Liver (tissue), 9 donors: ENCODE measurements around the gene GALNT9. TPM values are rescaled to one million over a fixed set of nuclear protein-coding genes. Genes with fewer than 3 reads are reported as not detected.

Experiments used
- DNase-seq: peaks from one replicate; pipeline ENCODE4 v3.0.0-alpha.2; 2017; ENCODE audit warnings: low spot score
- H3K27ac ChIP-seq, 2 donors: one replicate each; pipeline ENCODE4 v1.7.0; 2013; ENCODE audit warnings: inconsistent platforms in 2 of 2, low read length in 2 of 2, control low read depth in 1 of 2, low read depth in 1 of 2, mild to moderate bottlenecking in 1 of 2
- H3K27me3 ChIP-seq, 4 donors: one replicate each; pipeline versions ENCODE4 v1.6.1 to v1.7.0; 2013; ENCODE audit warnings: low read length in 3 of 4, inconsistent platforms in 1 of 4, mild to moderate bottlenecking in 1 of 4, moderate library complexity in 1 of 4; ENCODE audit not compliant: control insufficient read depth in 4 of 4, insufficient read depth in 4 of 4
- H3K36me3 ChIP-seq, 4 donors: one replicate each; pipeline versions ENCODE4 v1.6.1 to v1.7.0; 2013; ENCODE audit warnings: low read length in 3 of 4, mild to moderate bottlenecking in 3 of 4, low read depth in 1 of 4, moderate library complexity in 1 of 4; ENCODE audit not compliant: control insufficient read depth in 4 of 4, insufficient read depth in 3 of 4
- H3K4me1 ChIP-seq, 4 donors: one replicate each; pipeline versions ENCODE4 v1.6.1 to v1.7.0; 2013; ENCODE audit warnings: low read length in 3 of 4, mild to moderate bottlenecking in 3 of 4, moderate library complexity in 1 of 4; ENCODE audit not compliant: control insufficient read depth in 4 of 4, insufficient read depth in 4 of 4
- H3K4me3 ChIP-seq, 3 donors: one replicate each; pipeline versions ENCODE4 v1.6.1 to v1.7.0; 2013; ENCODE audit warnings: low read length in 3 of 3, control low read depth in 1 of 3, low read depth in 1 of 3, mild to moderate bottlenecking in 1 of 3
- H3K9ac ChIP-seq, 2 donors: one replicate each; pipeline ENCODE4 v1.7.0; 2013; ENCODE audit warnings: low read length in 2 of 2, mild to moderate bottlenecking in 2 of 2, moderate library complexity in 2 of 2, control low read depth in 1 of 2, low read depth in 1 of 2
- H3K9me3 ChIP-seq, 4 donors: one replicate each; pipeline versions ENCODE4 v1.6.1 to v1.7.0; 2013; ENCODE audit warnings: low read length in 3 of 4; ENCODE audit not compliant: control insufficient read depth in 4 of 4
- ATF3 ChIP-seq: IDR thresholded peaks from 2 replicates; pipeline ENCODE4 v1.6.1; 2016; ENCODE audit warnings: antibody characterized with exemption
- CTCF ChIP-seq: fragments of 150-350 bp; IDR thresholded peaks from 2 replicates; pipeline ENCODE4 v1.5.1; 2017; ENCODE audit warnings: improper control_type of control experiment, low read depth, low read length; ENCODE audit not compliant: missing input control
- EGR1 ChIP-seq, 2 donors: IDR thresholded peaks; 2 replicates each; pipeline ENCODE4 v1.6.1; 2016 to 2018; ENCODE audit warnings: antibody characterized with exemption in 2 of 2, low read depth in 2 of 2
- FOXA1 ChIP-seq: IDR thresholded peaks from 2 replicates; pipeline ENCODE4 v1.6.1; 2016; ENCODE audit warnings: antibody characterized with exemption
- FOXA2 ChIP-seq: IDR thresholded peaks from 2 replicates; pipeline ENCODE4 v1.6.1; 2016; ENCODE audit warnings: antibody characterized with exemption
- GABPA ChIP-seq, 2 donors: IDR thresholded peaks in 1 of 2; conservative IDR thresholded peaks in 1 of 2; 2 replicates each; pipeline ENCODE4 v1.6.1; 2016; ENCODE audit warnings: antibody characterized with exemption in 2 of 2, mild to moderate bottlenecking in 1 of 2, moderate library complexity in 1 of 2
- HNF4A ChIP-seq, 2 donors: conservative IDR thresholded peaks; 2 replicates each; pipeline ENCODE4 v1.6.1; 2016; ENCODE audit warnings: antibody characterized with exemption in 2 of 2, mild to moderate bottlenecking in 2 of 2
- HNF4G ChIP-seq: IDR thresholded peaks from 2 replicates; pipeline ENCODE4 v1.6.1; 2016; ENCODE audit warnings: antibody characterized with exemption
- JUND ChIP-seq, 2 donors: IDR thresholded peaks; 2 replicates each; pipeline ENCODE4 v1.6.1; 2016; ENCODE audit warnings: antibody characterized with exemption in 2 of 2
- NR2F2 ChIP-seq: IDR thresholded peaks from 2 replicates; pipeline ENCODE4 v1.6.1; 2016; ENCODE audit warnings: antibody characterized with exemption
- RAD21 ChIP-seq, 2 donors: IDR thresholded peaks; 2 replicates each; pipeline ENCODE4 v1.6.1; 2016; ENCODE audit warnings: antibody characterized with exemption in 2 of 2, mild to moderate bottlenecking in 2 of 2
- REST ChIP-seq: IDR thresholded peaks from 2 replicates; pipeline ENCODE4 v1.6.1; 2016; ENCODE audit warnings: antibody characterized with exemption, mild to moderate bottlenecking
- RXRA ChIP-seq, 2 donors: IDR thresholded peaks; 2 replicates each; pipeline ENCODE4 v1.6.1; 2017 to 2018; ENCODE audit warnings: antibody characterized with exemption in 2 of 2, mild to moderate bottlenecking in 1 of 2
- SP1 ChIP-seq: IDR thresholded peaks from 2 replicates; pipeline ENCODE4 v1.6.1; 2018; ENCODE audit warnings: antibody characterized with exemption, mild to moderate bottlenecking
- TAF1 ChIP-seq: conservative IDR thresholded peaks from 2 replicates; pipeline ENCODE4 v1.6.1; 2016; ENCODE audit warnings: antibody characterized with exemption, mild to moderate bottlenecking
- YY1 ChIP-seq: IDR thresholded peaks from 2 replicates; pipeline ENCODE4 v1.6.1; 2016; ENCODE audit warnings: antibody characterized with exemption, mild to moderate bottlenecking
- WGBS: extraction: QIAGEN DNeasy Blood & Tissue Kit; methylation state at CpG from one replicate; pipeline ENCODE4 v1.1.7; 2013; 5-methylcytosine and 5-hydroxymethylcytosine counted together
- polyA plus RNA-seq, 2 donors: library from polyadenylated mRNA; stranded (reverse) in 1 of 2; unstranded in 1 of 2; fragments of 200-250 nt in 1 of 2; fragments of >200 nt in 1 of 2; fragmentation: Nextera tagmentation in 1 of 2; extraction: Ambion mirVana in 1 of 2; gene quantifications; one replicate each; pipeline versions ENCODE4 v1.2.1 to v1.2.3, GENCODE V29; 2013 to 2015
- total RNA-seq, 2 donors: library from RNA; depleted of rRNA; stranded (reverse); fragments of >200 nt; gene quantifications; one replicate each; pipeline ENCODE4 v1.2.3, GENCODE V29; 2014
- TF ChIP-seq, protein P1 (sequence below): IDR thresholded peaks from 2 replicates; pipeline ENCODE4 v1.6.1; 2016; ENCODE audit warnings: antibody characterized with exemption
- TF ChIP-seq, protein P2 (sequence below): IDR thresholded peaks from 2 replicates; pipeline ENCODE4 v1.6.1; 2016; ENCODE audit warnings: antibody characterized with exemption
- donor health status: healthy.
- donor health status: healthy.
- donor health status: healthy.
- donor health status: healthy.
- donor health status: healthy.

The GALNT9 gene
- total and polyA plus RNA-seq, 4 donors, result 0.05 to 0.25 (median 0.09) TPM; not detected in 1

- no peaks in the 10 kb centered on the region for H3K4me1 ChIP-seq
- no peaks in the 10 kb centered on the region for H3K36me3 ChIP-seq
- no peak overlapping the region for H3K27ac ChIP-seq
- no peaks in the 10 kb centered on the region for H3K27me3 ChIP-seq
- H3K9me3 ChIP-seq, result no peaks in the 10 kb centered on the region
- no peak for DNase-seq
- no peak overlapping the region for H3K9ac ChIP-seq
- TF ChIP-seq JUND (IDR thresholded peaks at IDR 0.05), result no peak
- TF ChIP-seq HNF4G, result no peak
- TF ChIP-seq TAF1, result no peak
- no peak for TF ChIP-seq REST
- TF ChIP-seq HNF4A (conservative IDR thresholded peaks at IDR 0.05), result no peak
- TF ChIP-seq RAD21 (IDR thresholded peaks at IDR 0.05), result no peak
- TF ChIP-seq, protein P1, sequence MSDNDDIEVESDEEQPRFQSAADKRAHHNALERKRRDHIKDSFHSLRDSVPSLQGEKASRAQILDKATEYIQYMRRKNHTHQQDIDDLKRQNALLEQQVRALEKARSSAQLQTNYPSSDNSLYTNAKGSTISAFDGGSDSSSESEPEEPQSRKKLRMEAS, result no peak
- no peak overlapping the region for H3K4me3 ChIP-seq
- WGBS, result 84% methylated on average over 17 of the region's 17 CpGs
These were observed 99.5 kb downstream of the GALNT9 start for GRCh38 chr12:132229926-132230325.

DNA sequence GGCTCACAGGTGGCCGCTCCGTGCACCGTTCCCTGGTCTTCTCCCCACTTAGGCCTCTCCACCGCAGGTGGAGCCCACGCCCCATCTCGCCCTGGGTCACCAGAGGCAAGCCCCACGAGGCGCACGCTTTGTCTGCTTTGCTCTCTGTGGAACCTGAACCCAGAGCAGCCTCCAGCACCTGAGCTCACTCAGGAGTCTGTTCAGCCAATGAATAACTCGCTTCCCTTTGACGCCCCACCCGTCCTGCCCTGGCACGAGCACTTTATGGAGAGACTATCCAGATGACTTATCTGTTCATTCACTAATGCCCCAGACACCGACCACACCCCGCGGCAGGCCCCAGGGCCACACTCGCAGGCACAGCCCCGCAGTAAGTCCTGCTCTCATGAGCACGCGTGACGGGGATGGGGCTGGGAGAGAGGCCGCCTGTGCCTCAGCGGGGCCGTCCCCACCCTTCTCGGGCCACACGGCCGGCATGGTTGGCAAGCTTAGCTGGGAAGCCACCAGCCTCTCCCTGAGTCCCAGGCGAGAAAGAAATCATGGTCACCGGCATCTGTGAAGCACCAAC is 100.1 kb downstream of the GALNT9 start:
- Histone ChIP-seq H3K36me3 (no peaks in the 10 kb centered on the region), H3K4me1 (no peaks in the 10 kb centered on the region), H3K4me3 (no peak overlapping the region), H3K9ac (no peak overlapping the region), H3K27me3 (no peaks in the 10 kb centered on the region), H3K27ac (no peak overlapping the region), H3K9me3 (no peaks in the 10 kb centered on the region)
- 83% methylated on average over 29 of the region's 29 CpGs for WGBS
- no peak for DNase-seq
- TF ChIP-seq YY1, result no peak
- no peak for TF ChIP-seq HNF4A (conservative IDR thresholded peaks at IDR 0.05)
- TF ChIP-seq HNF4G, result no peak
- no peak for TF ChIP-seq FOXA1
- no peak for TF ChIP-seq TAF1
- no peak for TF ChIP-seq REST
- TF ChIP-seq RAD21 (IDR thresholded peaks at IDR 0.05), result no peak
- TF ChIP-seq, protein P2, sequence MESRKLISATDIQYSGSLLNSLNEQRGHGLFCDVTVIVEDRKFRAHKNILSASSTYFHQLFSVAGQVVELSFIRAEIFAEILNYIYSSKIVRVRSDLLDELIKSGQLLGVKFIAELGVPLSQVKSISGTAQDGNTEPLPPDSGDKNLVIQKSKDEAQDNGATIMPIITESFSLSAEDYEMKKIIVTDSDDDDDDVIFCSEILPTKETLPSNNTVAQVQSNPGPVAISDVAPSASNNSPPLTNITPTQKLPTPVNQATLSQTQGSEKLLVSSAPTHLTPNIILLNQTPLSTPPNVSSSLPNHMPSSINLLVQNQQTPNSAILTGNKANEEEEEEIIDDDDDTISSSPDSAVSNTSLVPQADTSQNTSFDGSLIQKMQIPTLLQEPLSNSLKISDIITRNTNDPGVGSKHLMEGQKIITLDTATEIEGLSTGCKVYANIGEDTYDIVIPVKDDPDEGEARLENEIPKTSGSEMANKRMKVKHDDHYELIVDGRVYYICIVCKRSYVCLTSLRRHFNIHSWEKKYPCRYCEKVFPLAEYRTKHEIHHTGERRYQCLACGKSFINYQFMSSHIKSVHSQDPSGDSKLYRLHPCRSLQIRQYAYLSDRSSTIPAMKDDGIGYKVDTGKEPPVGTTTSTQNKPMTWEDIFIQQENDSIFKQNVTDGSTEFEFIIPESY, result no peak
- TF ChIP-seq NR2F2, result no peak
- no peak for TF ChIP-seq EGR1 (IDR thresholded peaks at IDR 0.05; ENCODE audit: low read depth in 2 of 2)
- TF ChIP-seq, protein P1, result no peak
- no peak for TF ChIP-seq FOXA2
- no peak for TF ChIP-seq GABPA (IDR thresholded peaks at IDR 0.05 in 1 of 2, conservative IDR thresholded peaks at IDR 0.05 in 1 of 2)
- no peak for TF ChIP-seq JUND (IDR thresholded peaks at IDR 0.05)
- TF ChIP-seq CTCF, result no peak
- no peak for TF ChIP-seq SP1
- no peak for TF ChIP-seq RXRA (IDR thresholded peaks at IDR 0.05)
- no peak for TF ChIP-seq ATF3
